NCI-H2107 treated with DMSO at 0.1 percent for 48 hours (cell line): ENCODE results near the gene HEXIM1.
A peak's percentile ranks its signal among the peaks of the same experiment; 100 is the strongest.

Experiments used
- DNase-seq: peaks from one replicate; lab custom pipeline; 2025; ENCODE audit not compliant: unreplicated experiment; lab: John Stamatoyannopoulos, UW

HEXIM1 gene, protein sequence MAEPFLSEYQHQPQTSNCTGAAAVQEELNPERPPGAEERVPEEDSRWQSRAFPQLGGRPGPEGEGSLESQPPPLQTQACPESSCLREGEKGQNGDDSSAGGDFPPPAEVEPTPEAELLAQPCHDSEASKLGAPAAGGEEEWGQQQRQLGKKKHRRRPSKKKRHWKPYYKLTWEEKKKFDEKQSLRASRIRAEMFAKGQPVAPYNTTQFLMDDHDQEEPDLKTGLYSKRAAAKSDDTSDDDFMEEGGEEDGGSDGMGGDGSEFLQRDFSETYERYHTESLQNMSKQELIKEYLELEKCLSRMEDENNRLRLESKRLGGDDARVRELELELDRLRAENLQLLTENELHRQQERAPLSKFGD

DNA sequence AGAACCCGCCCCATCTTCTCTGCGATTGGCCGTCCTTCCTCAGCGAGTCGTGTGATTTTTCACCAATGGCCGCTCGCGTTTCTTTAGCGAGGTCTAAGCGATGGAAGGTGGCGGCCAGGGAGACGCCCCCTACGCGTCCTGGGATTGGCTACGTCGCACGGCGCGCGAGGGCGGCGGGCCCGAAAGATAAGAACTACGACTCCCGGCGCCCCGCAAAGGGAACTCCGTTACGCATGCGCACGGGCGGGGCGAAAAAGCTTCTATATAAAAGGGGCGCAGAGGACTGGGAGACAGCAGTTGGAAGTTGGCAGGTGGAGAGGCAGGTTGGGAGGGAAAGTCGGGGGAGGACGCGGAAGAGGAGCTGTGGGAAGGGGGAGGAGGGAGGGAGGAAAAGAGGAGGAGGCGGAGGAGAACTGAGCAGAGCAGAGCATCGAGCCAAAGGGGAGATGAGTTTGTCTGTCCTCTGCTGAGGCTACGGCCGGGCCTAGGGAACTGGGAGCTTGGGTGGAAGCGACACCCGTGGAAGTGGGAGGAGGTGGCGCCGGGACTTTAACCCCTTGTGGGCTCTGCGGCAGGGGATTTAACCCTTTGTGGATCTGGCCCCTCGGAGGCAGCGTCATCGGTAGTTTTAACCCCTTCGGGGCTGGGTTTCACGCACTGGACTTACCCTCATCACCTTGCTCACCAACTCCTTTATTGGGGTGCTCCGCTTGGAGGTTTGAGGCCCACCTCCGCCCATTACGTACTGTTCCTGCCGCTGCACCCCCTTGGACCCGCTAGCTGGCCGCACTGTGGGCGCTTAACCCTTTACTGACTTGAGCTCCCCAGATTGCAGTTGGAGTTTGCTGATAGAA lies at the start of gene HEXIM1:
Gene HEXIM1 (plus strand): TSS at position 293 of the 854 bp plus-strand sequence. CDS start 716 bp downstream, outside the sequence.
- DNase-seq = peak; percentile 99

DNA sequence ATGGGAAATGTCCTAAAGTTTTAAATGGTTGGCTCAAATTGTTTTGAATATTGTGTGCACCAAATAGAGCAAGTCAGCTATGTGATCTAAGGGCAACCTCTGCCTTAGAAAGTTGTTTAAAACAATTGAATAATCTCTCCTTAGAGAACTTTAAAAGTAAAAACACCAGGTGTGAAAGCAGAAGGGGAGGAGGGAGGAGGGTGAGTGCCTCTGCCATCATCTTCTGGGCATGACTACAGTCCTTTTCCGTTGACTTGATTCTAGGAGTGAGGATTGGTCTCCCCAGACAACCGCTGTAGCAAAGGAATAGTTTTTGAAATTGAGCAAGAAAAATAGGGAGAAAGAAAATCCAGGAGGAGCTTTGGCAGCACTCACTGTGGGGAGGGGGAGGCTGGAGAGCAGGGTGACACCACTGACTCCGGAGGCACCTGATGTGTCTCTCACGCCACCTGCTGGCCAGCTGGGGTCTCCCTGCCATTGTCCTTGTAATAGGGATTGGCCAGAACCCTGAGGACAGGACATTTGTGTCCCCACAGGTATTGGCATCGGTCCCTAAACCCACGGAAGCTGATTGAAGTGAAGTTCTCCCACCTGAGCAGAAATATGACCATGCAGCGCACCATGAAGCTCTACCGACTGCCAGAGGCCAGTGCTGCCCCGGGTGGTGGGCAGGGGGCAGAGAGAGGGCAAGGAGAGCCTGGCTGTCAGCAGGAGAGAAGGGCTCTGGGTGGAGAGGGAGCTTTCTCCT lies 49.2 kb upstream of the HEXIM1 start:
- DNase-seq = peak; percentile 26

DNA sequence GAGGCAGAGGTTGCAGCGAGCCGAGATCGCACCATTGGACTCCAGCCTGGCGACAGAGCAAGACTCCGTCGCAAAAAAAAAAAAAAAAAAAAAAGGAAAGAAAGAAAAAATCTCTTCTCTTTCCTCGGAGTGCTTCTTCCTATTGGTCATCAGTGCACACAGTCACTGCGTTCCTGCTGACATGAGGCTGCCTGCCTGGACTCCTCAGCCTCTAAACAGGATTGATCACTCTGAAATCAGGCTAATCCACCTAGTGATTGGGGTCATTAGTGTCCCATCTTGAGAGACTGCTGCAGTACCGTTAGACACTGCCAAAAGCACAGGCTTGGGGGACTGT lies 46.8 kb upstream of the HEXIM1 start:
- DNase-seq = no peak

DNA sequence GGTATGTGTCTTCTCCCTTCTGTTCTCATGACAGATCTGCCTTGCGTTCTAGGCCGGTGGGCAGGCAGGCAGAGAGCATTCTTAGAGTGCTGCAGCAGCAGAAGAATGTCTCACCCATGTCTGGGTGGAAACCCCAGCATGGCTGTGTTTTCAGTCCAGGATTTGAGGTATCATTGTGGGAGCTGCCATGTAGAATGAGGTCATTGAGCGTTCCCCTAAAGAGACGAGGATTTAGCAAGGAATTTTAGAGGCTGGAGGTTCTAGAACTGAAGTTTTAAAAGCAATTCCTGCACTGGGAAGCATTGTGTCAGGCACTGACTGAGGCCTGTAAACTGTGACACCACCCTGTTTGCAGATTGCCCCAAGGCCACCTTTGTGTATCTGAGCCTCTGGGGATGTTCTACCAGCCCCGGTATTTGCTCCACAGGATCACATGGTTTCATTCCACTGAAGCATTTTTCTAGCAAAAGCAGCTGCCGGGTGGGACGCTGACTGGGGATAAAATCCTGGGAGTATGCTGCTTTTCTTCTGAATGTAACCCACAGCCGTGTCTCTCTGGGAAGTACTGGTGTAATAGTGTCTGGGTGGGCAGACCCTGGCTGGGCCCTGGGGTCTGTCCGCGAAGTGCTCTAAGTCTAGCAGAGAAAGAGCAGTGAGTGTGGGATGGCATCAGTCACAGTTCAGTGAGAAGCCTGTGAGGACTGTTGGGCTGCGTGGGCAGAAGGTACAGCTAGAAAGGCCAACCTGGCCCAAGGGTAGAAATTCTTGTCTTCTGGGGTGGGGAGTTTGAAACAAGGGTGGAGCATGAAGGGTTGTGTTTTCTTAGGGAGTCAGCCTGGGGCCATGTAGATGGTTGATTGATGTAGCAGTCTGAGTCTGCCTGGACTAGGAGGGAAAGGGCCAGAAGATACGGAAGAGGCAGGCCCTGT lies 46.1 kb upstream of the HEXIM1 start:
- no peak for DNase-seq

DNA sequence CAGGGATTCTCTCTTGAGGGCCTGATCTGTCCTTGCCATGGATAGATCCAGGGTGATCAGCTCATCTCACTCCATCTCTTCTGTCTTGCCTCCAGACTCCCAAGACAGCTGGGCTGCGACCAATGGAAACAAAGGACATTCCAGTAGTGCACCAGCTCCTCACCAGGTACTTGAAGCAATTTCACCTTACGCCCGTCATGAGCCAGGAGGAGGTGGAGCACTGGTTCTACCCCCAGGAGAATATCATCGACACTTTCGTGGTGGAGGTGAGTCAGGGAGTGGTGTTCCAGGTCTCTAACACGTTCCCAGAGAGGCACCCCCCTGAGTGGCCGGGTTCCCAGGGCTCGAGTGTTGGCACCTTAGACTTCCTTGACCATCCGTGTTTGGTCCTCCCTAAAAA lies 45.4 kb upstream of the HEXIM1 start:
- DNase-seq = no peak

DNA sequence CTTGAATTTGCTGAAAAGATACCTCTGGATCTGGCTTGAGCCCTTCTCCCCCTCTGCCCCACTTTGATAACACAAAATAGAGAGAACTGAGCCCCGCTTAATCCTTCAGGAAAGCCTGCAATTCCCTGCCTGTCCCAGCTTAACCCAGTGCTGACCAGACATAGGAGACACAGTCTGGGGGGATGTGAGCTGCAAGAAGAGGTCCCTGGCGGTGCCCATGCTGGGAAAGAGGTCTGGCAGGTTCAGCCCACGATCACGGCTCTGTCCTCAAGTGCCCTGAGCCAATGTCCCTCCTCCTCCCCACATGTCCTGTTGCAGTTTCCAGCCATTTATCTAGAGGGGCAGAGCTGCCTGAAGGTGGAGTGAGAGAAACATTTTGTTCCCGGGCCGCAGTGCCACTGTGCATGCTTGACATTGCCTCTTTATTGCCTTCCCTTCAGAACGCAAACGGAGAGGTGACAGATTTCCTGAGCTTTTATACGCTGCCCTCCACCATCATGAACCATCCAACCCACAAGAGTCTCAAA lies 44.9 kb upstream of the HEXIM1 start:
- no peak for DNase-seq

DNA sequence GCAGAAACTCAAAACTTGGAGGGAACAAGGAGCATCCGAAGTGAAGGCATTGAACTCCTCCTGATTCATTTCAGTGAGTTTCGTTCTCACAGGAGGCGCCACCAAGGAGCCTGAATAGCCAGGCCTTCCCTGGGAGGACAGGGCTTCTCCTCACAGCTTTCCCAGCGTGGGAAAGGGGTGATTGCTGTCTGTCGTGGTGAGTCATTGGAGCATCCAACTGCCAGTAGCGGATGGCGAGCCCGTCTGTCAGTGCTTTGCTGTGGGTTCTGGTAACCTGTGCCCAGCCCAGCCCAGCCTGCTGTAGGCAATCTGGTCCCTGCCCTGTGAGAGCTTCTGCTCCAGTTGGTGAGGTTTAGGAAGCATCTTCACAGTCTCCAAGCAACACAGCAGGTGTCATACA lies 44.2 kb upstream of the HEXIM1 start:
- DNase-seq = no peak

DNA sequence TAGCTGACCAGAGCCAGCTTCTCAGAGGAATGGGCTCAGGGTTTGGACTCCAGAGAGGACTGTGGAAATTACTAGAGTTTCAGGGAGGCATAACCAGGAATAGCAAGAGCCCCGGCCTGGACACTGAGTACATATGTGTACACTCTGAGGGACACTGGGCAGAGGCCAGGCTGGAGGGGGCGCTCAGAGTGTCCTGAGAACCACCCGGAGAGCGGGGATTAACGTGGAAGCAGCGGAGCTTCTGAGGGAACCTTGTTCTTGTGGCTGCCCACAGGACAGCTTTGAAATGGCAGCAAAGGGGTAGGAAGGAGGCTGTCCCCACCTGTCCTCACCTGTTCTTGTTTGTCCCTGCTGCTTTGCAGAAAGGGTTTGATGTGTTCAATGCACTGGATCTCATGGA lies 43.8 kb upstream of the HEXIM1 start:
- DNase-seq = no peak

DNA sequence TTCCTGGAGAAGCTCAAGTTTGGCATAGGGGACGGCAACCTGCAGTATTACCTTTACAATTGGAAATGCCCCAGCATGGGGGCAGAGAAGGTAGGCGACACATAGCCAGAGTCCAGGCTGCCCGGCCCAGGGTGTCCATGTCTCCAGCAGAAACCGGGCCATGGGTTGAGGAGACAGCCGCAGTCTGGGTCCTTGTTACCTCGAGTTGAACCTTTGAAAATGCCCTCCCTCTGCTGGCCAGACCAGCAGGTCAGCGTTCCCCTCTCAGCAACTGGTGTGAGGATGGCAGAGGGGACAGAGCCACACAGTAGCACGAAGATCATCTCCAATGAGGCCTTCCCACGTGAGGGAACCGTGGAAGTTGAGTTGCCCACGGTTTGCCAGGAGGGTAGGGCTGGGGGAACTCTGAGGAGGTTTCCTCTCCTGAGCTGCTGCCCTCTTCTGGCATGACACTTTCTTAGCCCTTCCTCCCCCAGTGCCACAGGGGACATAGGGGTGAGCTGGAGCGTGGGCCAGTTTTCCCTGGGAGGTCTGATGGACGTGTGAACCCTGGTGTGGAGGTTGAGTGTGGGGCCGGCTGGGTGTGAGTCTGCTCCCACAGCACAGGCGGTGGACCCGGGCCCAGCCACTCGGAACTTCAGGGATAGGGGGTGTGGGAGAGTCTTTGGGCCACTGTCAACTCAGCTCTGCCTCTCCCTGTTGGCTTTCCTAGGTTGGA lies 43.2 kb upstream of the HEXIM1 start:
- no peak for DNase-seq

DNA sequence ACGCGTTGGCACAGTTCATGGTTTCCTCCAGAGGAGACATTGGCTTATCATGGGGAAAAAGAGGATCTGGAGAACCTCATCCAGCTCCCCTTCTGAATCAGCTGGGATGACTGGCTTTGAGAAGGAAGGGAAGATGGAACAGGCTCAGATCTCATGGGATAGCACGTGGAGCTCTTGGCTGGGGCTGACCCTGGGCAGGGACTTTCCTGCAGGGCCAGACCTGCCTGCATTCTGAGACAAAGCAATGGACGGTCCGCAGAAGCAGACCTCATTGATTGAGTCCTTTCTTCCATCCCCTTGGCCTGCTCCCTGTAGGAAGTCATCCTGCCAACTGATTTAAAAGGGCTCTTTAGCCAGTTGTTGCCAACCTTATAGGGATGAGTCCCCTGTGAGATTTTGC lies 42.2 kb upstream of the HEXIM1 start:
- no peak for DNase-seq

DNA sequence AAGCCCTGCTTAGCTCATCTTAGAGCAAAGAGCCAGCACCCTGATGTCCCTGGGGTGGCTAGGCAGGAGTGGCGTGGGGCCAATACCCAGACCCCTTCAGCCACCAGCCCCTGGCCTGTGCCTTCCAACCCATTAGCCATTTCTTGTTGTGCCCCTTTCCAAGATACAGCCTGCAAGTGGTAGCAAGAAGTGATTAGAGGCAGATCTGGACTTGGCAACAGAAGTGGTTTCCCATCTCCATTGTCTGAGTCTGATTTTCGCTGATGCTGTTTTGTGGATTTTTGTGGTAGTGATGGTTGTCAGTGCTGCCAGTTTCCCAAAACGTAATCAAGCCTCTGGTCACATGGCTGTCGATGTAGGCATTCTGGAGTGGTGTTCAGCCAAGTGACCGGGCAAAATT lies 41.7 kb upstream of the HEXIM1 start:
- no peak for DNase-seq

DNA sequence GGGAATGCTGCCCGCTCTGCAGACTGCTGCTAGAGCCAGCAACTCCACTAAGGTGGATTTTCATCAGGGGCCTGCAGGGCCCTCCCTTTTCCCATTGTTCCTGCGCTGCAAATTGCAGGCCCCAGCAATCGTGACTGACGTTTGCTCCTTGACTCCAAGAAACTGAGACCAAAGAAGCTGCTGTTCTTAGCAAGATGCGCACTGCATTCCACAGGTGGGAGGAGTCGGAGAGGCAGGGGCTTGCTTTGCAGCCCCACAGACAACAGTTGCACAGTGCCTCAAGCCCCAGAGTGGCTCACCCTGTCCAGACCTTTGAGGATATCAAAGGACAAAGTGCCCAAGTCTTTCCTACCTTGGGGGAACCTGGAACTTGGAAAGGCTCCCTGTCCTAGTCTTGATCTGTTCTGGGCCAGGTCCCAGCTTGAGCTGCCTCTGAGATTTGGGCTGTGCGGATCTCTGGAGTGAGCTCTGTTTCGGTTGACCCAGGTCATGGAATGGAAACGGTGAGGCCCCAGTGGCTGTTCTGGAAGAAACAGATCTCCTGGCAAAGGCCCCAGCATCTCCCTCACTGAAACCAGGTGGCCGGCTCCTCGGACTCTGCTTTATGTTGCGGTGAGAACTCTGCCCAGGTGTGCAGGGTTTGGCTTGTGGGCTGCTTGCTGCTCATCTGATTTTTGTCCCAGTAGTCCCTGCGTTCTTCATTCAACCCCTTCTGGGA lies 40.8 kb upstream of the HEXIM1 start:
- DNase-seq = no peak

DNA sequence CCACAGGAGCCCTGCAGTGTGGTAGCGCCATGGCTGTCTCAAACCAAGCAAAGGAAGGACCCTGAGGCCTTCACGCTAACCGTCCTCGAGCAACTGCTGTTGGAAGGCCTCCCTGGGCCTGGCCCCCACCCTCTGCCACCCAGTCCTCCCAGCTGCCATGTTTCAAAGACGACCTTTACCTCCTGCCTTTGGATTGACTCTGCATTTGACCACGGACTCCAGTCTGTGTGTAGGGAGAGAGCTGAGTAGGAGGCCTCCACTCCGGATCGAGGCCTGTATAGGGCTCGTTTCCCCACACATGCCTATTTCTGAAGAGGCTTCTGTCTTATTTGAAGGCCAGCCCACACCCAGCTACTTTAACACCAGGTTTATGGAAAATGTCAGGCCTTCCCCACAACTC lies 40.2 kb upstream of the HEXIM1 start:
- DNase-seq = no peak

DNA sequence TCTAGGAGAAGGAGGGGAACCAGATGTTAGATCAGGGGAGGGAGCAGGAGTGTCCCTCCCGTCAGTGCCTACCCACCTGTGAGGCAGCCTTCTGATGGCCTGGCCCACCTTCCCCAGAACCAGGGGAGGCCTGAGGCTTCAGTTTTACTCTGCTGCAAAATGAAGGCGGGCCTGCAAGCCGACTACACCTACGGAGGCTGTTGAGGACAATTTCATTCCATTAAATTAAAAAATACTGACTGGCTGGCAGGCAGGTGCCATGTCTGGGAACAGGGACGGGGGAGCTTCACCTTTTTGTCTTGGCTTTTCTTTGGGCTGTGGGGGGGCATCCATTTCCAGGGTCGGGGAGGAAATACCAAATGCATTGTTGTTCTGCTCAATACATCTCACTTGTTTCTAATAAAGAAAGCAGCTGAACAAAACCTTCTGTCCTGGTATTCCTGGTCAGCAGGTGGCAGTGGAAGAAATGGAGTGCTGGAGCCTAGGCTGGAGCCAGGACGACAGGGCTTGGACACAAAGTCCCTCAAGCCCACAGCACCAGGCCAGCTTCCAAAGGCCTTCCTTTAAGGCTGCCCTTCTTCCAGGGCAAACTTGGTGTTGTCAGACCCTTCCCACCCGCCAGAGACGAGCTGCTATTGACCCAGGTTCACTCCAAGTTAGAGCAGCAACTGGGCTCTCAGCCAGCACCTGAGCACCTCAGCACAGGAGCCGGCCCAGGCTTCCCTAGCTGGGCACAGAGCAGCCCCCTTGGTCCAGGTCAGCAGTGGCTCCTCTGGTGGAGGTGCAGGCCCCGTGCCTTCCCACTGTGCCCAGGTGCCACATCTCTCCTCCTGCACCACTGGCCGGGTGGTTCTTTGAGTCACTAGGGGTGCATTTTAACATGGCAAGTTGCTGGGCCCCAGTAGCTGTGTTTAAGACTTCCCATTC lies 39.4 kb upstream of the HEXIM1 start:
- no peak for DNase-seq

DNA sequence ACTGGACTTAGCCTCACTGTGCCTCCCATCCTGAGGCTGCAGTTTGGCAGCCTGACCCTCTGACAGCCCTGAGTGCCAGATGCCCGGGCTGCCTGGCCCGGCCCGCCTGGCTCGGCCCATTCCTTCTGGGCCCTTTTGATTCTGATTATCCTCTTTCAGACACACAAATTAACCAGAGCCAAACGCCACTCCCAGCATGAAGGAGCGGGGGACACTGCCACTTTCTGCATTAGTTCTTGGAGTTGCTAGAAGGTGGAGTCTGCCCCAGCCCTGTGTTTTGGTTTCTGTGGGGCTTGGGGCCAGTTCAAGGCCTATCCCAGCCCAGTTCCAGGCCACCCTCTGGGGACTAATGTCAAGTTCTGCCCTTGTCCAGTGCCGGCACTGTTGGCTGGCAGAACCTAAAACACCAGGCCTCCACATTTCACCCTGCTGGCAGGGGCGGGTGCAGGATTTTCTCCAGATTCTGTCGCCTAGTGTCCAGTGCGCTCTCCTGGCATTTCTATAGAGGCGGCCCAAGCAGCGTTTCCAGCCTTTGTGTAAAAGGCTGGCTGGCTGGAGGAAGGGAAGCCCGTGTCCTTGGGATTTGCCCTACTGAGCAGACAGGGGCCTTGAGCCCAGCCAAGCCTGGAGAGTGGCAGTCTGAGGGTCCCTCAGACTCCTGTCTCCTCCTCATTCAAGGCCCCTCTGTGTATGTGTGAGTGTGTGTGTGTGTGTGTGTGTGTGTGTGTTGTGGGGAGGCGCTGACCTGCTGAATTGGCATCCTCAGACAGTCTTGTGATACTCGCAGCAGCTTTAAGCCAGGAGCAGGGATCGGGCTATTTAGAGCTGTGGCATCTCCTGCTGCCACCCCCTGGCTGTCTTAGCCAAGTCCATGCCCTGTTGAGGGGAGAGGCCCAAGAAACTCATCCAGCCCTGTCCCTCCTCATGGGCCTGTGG lies 37.3 kb upstream of the HEXIM1 start:
- no peak for DNase-seq

DNA sequence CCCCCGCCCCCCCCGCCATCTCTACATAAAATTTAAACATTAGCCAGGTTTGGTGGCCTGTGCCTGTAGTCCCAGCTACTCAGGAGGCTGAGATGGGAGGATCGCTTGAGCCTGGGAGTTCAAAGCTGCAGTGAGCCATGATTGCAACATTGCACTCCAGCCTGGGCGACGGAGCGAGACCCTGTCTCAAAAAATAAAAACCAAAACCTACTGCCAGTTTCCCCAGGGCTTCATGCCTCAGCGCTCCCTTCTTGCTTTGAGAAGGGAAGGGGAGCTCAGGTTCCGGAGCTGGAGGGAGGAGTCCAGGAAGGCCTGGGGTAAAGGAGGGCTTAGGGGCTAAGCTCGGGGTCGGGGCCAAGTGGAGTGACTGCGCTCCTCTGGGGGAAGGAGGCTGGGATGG lies 36.4 kb upstream of the HEXIM1 start:
- DNase-seq = no peak
